Measurements from ENCODE around the gene IGFBP3.
"Not testable (repeated sequence)": the region's sequence is repeated elsewhere in the genome, so short reads cannot be mapped to it uniquely, and the experiment has no call there.

IGFBP3 gene

DNA sequence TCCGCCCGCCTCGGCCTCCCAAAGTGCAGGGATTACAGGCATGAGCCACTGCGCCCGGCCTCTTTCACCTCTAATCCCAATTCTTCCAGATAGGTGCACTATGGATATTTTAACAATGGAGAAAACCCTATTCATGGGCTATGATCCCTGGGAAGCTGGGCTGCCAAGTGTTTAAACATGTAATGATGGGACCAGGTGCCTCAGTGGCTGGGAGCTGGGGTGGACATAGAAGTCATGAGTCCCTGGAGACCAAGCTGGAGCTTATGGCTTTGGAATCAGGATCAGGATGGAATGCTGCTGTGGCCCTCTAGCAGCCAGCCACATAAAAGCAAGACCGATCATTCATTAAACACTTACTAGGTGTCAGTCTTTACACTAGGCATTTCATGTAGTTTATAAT lies 41.8 kb upstream of the IGFBP3 start:
- in situ Hi-C loops (cut with MboI; ENCODE audit: low pct_unique_long_range_greater_than_20kb, low sequenced_read_pairs, unreplicated experiment): no loop called here
- no peak for DNase-seq (ENCODE audit: low spot score)
- TF ChIP-seq, protein P1, sequence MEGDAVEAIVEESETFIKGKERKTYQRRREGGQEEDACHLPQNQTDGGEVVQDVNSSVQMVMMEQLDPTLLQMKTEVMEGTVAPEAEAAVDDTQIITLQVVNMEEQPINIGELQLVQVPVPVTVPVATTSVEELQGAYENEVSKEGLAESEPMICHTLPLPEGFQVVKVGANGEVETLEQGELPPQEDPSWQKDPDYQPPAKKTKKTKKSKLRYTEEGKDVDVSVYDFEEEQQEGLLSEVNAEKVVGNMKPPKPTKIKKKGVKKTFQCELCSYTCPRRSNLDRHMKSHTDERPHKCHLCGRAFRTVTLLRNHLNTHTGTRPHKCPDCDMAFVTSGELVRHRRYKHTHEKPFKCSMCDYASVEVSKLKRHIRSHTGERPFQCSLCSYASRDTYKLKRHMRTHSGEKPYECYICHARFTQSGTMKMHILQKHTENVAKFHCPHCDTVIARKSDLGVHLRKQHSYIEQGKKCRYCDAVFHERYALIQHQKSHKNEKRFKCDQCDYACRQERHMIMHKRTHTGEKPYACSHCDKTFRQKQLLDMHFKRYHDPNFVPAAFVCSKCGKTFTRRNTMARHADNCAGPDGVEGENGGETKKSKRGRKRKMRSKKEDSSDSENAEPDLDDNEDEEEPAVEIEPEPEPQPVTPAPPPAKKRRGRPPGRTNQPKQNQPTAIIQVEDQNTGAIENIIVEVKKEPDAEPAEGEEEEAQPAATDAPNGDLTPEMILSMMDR (IDR thresholded peaks at IDR 0.05; ENCODE audit: extremely low read depth, insufficient read depth, missing control alignments): no peak

DNA sequence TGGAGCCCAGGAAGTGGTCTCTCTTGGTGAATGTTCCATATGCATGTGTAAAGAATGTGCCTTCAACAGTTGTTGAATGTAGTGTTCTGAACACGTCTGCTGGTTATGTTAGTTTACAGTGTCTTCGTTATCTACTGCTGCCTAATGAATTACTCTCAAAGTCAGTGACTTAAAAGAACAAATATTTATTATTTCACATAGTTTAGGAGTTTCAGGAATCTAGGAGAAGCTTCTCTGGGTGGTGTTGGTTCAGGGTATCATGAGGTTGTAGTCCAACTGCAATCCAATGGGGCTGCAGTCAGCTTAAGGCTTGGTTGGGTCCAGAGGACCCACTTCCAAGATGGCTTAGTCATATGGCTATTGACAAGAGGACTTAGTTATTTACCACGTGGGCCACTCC lies 36.6 kb upstream of the IGFBP3 start:
- no peak for DNase-seq (ENCODE audit: low spot score)
- in situ Hi-C loops (cut with MboI; ENCODE audit: low pct_unique_long_range_greater_than_20kb, low sequenced_read_pairs, unreplicated experiment): no loop called here
- TF ChIP-seq, protein P1 (IDR thresholded peaks at IDR 0.05; ENCODE audit: extremely low read depth, insufficient read depth, missing control alignments): no peak

DNA sequence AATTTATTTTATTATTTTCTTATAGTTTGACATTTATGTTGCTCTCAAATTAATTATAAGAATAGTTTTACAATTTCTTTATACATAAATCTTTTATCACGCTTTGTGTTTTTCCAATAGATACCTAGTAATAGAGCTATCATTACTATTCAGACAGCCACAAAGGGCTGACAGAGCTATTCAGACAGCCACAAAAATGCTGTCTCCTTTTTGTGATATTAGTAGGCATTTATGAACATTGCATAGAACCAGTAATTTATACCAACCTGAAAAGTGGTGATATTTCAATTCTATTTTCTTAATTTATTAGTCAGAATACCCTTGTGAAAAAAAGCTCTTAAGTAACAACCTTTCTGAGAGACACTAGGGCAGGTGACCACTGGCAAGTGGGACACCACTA lies 34.2 kb upstream of the IGFBP3 start:
- in situ Hi-C loops (cut with MboI; ENCODE audit: low pct_unique_long_range_greater_than_20kb, low sequenced_read_pairs, unreplicated experiment): no loop called here
- TF ChIP-seq, protein P1 (IDR thresholded peaks at IDR 0.05; ENCODE audit: extremely low read depth, insufficient read depth, missing control alignments): no peak
- DNase-seq (ENCODE audit: low spot score): no peak

DNA sequence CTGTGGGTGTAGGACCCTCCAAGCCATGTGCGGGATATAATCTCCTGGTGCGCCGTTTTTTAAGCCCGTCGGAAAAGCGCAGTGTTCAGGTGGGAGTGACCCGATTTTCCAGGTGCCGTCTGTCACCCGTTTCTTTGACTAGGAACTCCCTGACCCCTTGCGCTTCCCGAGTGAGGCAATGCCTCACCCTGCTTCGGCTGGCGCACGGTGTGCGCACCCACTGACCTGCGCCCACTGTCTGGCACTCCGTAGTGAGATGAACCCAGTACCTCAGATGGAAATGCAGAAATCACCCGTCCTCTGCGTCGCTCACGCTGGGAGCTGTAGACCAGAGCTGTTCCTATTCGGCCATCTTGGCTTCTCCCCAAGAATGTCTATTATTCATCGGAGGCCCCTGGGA lies 32.0 kb upstream of the IGFBP3 start:
- in situ Hi-C loops (cut with MboI; ENCODE audit: low pct_unique_long_range_greater_than_20kb, low sequenced_read_pairs, unreplicated experiment); DNase-seq (ENCODE audit: low spot score): not testable (repeated sequence)

DNA sequence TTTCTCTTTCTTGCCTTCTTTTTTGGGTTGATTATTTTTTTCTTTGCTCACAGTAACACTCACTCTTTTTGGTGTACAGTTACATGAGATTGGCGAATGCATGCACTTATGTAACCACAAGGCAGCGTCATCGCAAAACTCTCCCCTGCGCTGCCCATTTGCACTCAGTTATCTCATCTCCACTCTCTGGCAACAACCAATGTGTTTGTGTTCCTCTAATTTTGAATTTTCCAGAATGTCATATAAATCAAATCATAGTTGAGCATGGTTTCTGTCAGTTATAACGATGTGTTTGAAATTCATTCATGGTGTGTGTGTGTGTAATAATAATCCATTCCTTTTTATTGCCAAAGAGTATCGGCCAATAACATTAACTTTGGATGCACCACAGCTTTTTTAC lies 23.0 kb upstream of the IGFBP3 start:
- in situ Hi-C loops (cut with MboI; ENCODE audit: low pct_unique_long_range_greater_than_20kb, low sequenced_read_pairs, unreplicated experiment): loop anchor here (25.0 kb wide), 1 partner anchor 393 kb away; no protein-coding TSS in a partner anchor
- TF ChIP-seq, protein P1 (IDR thresholded peaks at IDR 0.05; ENCODE audit: extremely low read depth, insufficient read depth, missing control alignments): no peak
- no peak for DNase-seq (ENCODE audit: low spot score)

DNA sequence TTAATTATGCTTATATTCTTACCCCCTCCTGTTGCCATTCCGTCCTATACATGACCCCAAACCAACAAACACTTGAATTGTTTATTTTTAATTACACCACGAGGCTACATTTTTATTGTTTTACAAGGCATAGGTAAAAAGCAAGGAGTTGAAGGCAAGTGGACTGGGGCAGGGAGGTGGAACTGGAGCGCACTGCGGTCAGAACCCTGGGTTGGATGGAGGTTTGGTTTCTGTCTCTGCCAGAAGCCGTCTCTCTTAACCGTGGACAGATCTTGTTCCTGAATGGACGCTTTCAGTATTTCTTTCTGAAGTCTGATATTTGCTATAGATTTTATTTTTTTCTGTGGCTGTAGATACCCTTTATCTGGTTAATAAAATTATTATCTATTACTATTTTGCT lies 19.9 kb upstream of the IGFBP3 start:
- TF ChIP-seq, protein P1 (IDR thresholded peaks at IDR 0.05; ENCODE audit: extremely low read depth, insufficient read depth, missing control alignments): no peak
- no peak for DNase-seq (ENCODE audit: low spot score)
- in situ Hi-C loops (cut with MboI; ENCODE audit: low pct_unique_long_range_greater_than_20kb, low sequenced_read_pairs, unreplicated experiment): loop anchor here (25.0 kb wide), 1 partner anchor 396 kb away; no protein-coding TSS in a partner anchor

DNA sequence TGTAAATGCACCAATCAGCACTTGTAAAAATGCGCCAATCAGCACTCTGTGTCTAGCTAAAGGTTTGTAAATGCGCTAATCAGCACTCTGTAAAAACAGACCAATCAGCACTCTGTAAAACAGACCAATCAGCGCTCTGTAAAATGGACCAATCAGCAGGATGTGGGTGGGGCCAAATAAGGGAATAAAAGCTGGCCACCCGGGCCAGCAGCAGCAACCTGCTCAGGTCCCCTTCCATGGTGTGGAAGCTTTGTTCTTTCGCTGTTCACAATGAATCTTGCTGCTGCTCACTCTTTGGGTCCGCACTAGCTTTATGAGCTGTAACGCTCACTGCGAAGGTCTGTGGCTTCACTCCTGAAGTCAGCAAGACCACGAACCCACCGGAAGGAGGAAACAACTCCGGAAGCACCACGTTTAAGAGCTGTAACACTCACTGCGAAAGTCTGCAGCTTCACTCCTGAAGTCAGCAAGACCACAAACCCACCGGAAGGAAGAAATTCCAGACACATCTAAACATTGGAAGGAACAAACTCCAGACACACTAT lies 19.2 kb upstream of the IGFBP3 start:
- in situ Hi-C loops (cut with MboI; ENCODE audit: low pct_unique_long_range_greater_than_20kb, low sequenced_read_pairs, unreplicated experiment): loop anchor here (25.0 kb wide), 1 partner anchor 397 kb away; no protein-coding TSS in a partner anchor
- not testable (repeated sequence) for DNase-seq (ENCODE audit: low spot score)

DNA sequence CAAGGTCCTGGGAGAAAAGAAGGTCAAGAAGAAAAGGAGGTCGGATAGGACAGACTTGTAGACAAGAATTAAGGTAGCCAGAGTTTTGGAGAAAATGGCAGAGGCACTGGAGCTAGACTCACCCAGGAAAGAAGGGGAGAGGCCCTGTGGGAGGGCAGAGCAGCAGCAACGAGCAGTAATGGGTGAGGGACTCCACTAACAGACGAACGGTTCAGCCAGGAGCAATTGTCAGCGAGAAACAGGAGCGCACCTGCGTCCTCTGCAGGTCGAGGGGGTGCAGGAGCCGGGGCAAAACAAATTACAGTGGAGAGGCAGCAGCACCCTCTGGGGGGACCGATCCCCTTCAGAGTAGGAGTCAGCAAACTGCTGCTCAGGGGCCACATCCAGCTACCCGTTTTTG lies 18.5 kb upstream of the IGFBP3 start:
- in situ Hi-C loops (cut with MboI; ENCODE audit: low pct_unique_long_range_greater_than_20kb, low sequenced_read_pairs, unreplicated experiment): loop anchor here (25.0 kb wide), 1 partner anchor 398 kb away; no protein-coding TSS in a partner anchor
- DNase-seq (ENCODE audit: low spot score): no peak

More for the DNA sequence above, 18.5 kb upstream of the IGFBP3 start:
- TF ChIP-seq, protein P1 (IDR thresholded peaks at IDR 0.05; ENCODE audit: extremely low read depth, insufficient read depth, missing control alignments): no peak

Data from GM13977 (cell line).